Calu3 (cell line): ENCODE measurements around the gene ERN2. TPM values are rescaled to one million over a fixed set of nuclear protein-coding genes. Genes with fewer than 3 reads are reported as not detected.

Experiments used
- BruUV-seq: library from RNA; stranded (reverse); fragments of 400-500 nt; replicated peaks from 2 replicates; lab custom pipeline; 2021; lab: Mats Ljungman, UMichigan
- CTCF ChIA-PET: fragments of 300-600 bp; sonication (Branson Sonifier 250); formaldehyde crosslinking; loops from one replicate; lab custom pipeline; 2022; ENCODE audit warnings: antibody characterized with exemption; lab: Charles Lee
- DNase-seq: peaks from one replicate; pipeline ENCODE4 v3.0.0; 2022
- H3K27ac Mint-ChIP-seq: one replicate; pipeline ENCODE4 v1.8.0; 2022; ENCODE audit warnings: mixed read lengths; ENCODE audit not compliant: unreplicated experiment
- H3K27me3 Mint-ChIP-seq: one replicate; pipeline ENCODE4 v1.8.0; 2022; ENCODE audit warnings: mixed read lengths; ENCODE audit not compliant: unreplicated experiment
- H3K36me3 Mint-ChIP-seq: one replicate; pipeline ENCODE4 v1.8.0; 2022; ENCODE audit warnings: mild to moderate bottlenecking, moderate library complexity, mixed read lengths; ENCODE audit not compliant: insufficient read depth, unreplicated experiment
- H3K4me1 Mint-ChIP-seq: one replicate; pipeline ENCODE4 v1.8.0; 2022; ENCODE audit warnings: mild to moderate bottlenecking, low read depth, mixed read lengths; ENCODE audit not compliant: unreplicated experiment
- H3K4me3 Mint-ChIP-seq: one replicate; pipeline ENCODE4 v1.8.0; 2022; ENCODE audit warnings: mild to moderate bottlenecking, low read depth, moderate library complexity, mixed read lengths; ENCODE audit not compliant: unreplicated experiment
- H3K9me3 Mint-ChIP-seq: one replicate; pipeline ENCODE4 v1.8.0; 2022; ENCODE audit warnings: low read depth, mixed read lengths; ENCODE audit not compliant: unreplicated experiment
- CTCF ChIP-seq: fragments of 200-600 bp; IDR thresholded peaks from one replicate; pipeline ENCODE4 v1.8.0; 2022; ENCODE audit warnings: antibody characterized with exemption; ENCODE audit not compliant: unreplicated experiment
- intact Hi-C: fragments of 100-400 bp; cut with micrococcal nuclease; formaldehyde crosslinking; loops from one replicate; pipeline ENCODE4 v1.10.0; 2022; ENCODE audit not compliant: unreplicated experiment
- total RNA-seq: library from RNA; stranded (reverse); gene quantifications from 2 replicates; pipeline ENCODE4 v1.2.3, GENCODE V29; 2022

ERN2 gene
- total RNA-seq, 1 experiment from 2014 or later, result 3.2 TPM

GRCh38 chr16:23694644-23695373 lies 18.2 kb downstream of the ERN2 start:
- intact Hi-C loops, result no loop called here
- no peak for DNase-seq
- H3K36me3 Mint-ChIP-seq, result peaks cover 28% of the 10 kb centered on the region
- no peak for TF ChIP-seq CTCF
- H3K4me3 Mint-ChIP-seq, result no peak overlapping the region
- CTCF ChIA-PET, result no interaction called here
- BruUV-seq, result no TSS peak
- H3K27me3 Mint-ChIP-seq, result no peaks in the 10 kb centered on the region
- H3K27ac Mint-ChIP-seq, result no peak overlapping the region
- H3K4me1 Mint-ChIP-seq, result peaks cover 12% of the 10 kb centered on the region
- no peaks in the 10 kb centered on the region for H3K9me3 Mint-ChIP-seq

GRCh38 chr16:23694265-23694643 lies 18.8 kb downstream of the ERN2 start:
- TF ChIP-seq CTCF, result no peak
- no peak for DNase-seq
- H3K36me3 Mint-ChIP-seq, result peaks cover 32% of the 10 kb centered on the region
- H3K9me3 Mint-ChIP-seq, result no peaks in the 10 kb centered on the region
- peaks cover 12% of the 10 kb centered on the region for H3K4me1 Mint-ChIP-seq
- no TSS peak for BruUV-seq
- H3K27me3 Mint-ChIP-seq, result no peaks in the 10 kb centered on the region
- CTCF ChIA-PET, result no interaction called here
- intact Hi-C loops, result no loop called here
- H3K4me3 Mint-ChIP-seq, result no peak overlapping the region
- H3K27ac Mint-ChIP-seq, result no peak overlapping the region

GRCh38 chr16:23692190-23692837 lies 20.7 kb downstream of the ERN2 start:
- DNase-seq, result no peak
- no peaks in the 10 kb centered on the region for H3K27me3 Mint-ChIP-seq
- intact Hi-C loops, result no loop called here
- no peak for TF ChIP-seq CTCF
- no peak overlapping the region for H3K4me3 Mint-ChIP-seq
- peaks cover 48% of the 10 kb centered on the region for H3K36me3 Mint-ChIP-seq
- CTCF ChIA-PET, result interaction anchor here (0.6 to 1.1 kb wide), 2 partner anchors 11 to 424 kb away, joined by 3 read pairs; no protein-coding TSS in a partner anchor
- H3K27ac Mint-ChIP-seq, result no peak overlapping the region
- H3K4me1 Mint-ChIP-seq, result no peaks in the 10 kb centered on the region
- no peaks in the 10 kb centered on the region for H3K9me3 Mint-ChIP-seq
- TSS peak; percentile 5 for BruUV-seq

GRCh38 chr16:23691483-23692189 lies 21.4 kb downstream of the ERN2 start:
- Mint-ChIP-seq H3K4me3 (no peak overlapping the region), H3K9me3 (no peaks in the 10 kb centered on the region), H3K4me1 (no peaks in the 10 kb centered on the region), H3K27me3 (no peaks in the 10 kb centered on the region), H3K27ac (no peak overlapping the region), H3K36me3 (peaks cover 55% of the 10 kb centered on the region)
- no TSS peak for BruUV-seq
- intact Hi-C loops, result no loop called here
- TF ChIP-seq CTCF, result no peak
- CTCF ChIA-PET, result interaction anchor here (0.6 to 1.1 kb wide), 2 partner anchors 12 to 390 kb away, joined by 3 read pairs; partner anchors contain the start of gene SCNN1B
- no peak for DNase-seq
